ENCODE data around the gene SLC6A13. TPM values are rescaled to one million over a fixed set of nuclear protein-coding genes. Genes with fewer than 3 reads are reported as not detected.

Gene SLC6A13
- total and polyA plus RNA-seq, 3 donors from 2014 or later = 3.5 to 12.5 (median 4.7) TPM

GRCh38 chr12:184811-185575, 77.6 kb downstream of the SLC6A13 start:
- H3K27ac ChIP-seq = no peak overlapping the region
- DNase-seq = no peak
- no peaks in the 10 kb centered on the region for H3K27me3 ChIP-seq
- H3K36me3 ChIP-seq (ENCODE audit: low read depth, missing control alignments) = no peaks in the 10 kb centered on the region
- H3K9me3 ChIP-seq = no peaks in the 10 kb centered on the region
- TF ChIP-seq POLR2A (IDR thresholded peaks at IDR 0.05) = no peak
- no peak for TF ChIP-seq CTCF (IDR thresholded peaks at IDR 0.05)
- intact Hi-C loops (cut with DNase I; ENCODE audit: low total_unique reads) = no loop called here
- WGBS, 2 donors = 74 to 81% methylated on average over 10 to 13 of the region's 13 CpGs
- H3K4me1 ChIP-seq = peaks cover 13% of the 10 kb centered on the region
- no peak overlapping the region for H3K4me3 ChIP-seq

DNA sequence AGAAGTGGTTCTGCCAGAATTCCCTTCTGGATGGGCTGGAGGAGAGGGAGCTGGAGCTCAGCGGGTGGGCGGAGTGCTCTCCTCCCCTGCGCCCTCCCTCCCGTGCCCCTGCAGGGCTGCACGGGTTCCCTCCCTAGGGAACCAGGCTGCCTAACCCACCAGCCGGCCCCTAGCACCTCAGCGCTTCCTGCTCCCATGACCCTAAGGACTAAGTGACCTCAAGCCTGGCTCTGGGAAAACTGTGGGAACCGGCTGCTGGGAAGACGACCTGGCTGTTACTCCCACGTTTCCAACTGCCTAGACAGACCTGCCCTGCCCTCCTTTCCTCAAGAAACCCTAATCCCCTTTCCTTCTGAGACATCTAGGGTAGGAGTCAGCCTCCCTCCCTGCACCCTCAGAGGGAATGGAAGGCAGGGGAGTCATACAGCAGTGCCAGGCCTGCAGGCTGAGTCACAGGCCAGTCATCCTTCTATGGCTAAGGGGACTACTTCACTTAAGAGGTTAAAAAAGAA, 80.2 kb downstream of the SLC6A13 start:
- 48 to 66% methylated on average over 8 to 10 of the region's 10 CpGs for WGBS, 2 donors
- Histone ChIP-seq H3K27me3 (no peaks in the 10 kb centered on the region), H3K4me3 (no peak overlapping the region), H3K36me3 (ENCODE audit: low read depth, missing control alignments) (no peaks in the 10 kb centered on the region), H3K4me1 (peaks cover 29% of the 10 kb centered on the region), H3K9me3 (no peaks in the 10 kb centered on the region), H3K27ac (no peak overlapping the region)
- TF ChIP-seq POLR2A (IDR thresholded peaks at IDR 0.05) = no peak
- no peak for TF ChIP-seq CTCF (IDR thresholded peaks at IDR 0.05)
- no peak for DNase-seq
- intact Hi-C loops (cut with DNase I; ENCODE audit: low total_unique reads) = no loop called here

GRCh38 chr12:181921-182320, 80.7 kb downstream of the SLC6A13 start:
- no peaks in the 10 kb centered on the region for H3K27me3 ChIP-seq
- intact Hi-C loops (cut with DNase I; ENCODE audit: low total_unique reads) = no loop called here
- H3K36me3 ChIP-seq (ENCODE audit: low read depth, missing control alignments) = no peaks in the 10 kb centered on the region
- H3K4me1 ChIP-seq = peaks cover 34% of the 10 kb centered on the region
- WGBS, 2 donors = 83 to 90% methylated on average over 7 to 17 of the region's 17 CpGs
- no peak overlapping the region for H3K27ac ChIP-seq
- no peak for DNase-seq
- H3K9me3 ChIP-seq = no peaks in the 10 kb centered on the region
- TF ChIP-seq POLR2A (IDR thresholded peaks at IDR 0.05) = no peak
- no peak overlapping the region for H3K4me3 ChIP-seq

DNA sequence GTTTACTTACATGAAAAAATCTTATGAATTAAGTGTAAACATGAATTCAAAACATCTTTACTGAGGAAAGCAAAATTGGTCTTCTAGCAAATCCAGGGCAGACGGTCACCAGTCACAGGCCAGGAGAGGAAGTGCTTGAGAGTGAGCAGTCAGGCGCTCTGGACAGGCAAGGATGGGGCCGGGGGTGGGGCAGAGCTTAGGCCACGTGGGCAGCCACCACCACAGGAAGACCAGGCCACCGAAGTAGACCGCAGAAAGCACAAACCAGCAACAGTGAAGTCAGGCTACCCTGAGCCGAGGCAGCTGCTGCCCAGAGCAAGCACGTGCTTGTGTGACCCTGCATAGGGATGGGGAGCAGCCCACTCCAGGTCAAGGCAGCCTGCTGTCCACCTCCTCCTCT, 82.2 kb downstream of the SLC6A13 start:
- Histone ChIP-seq H3K27ac (no peak overlapping the region), H3K4me1 (peaks cover 46% of the 10 kb centered on the region), H3K9me3 (no peaks in the 10 kb centered on the region), H3K4me3 (no peak overlapping the region), H3K36me3 (ENCODE audit: low read depth, missing control alignments) (no peaks in the 10 kb centered on the region), H3K27me3 (no peaks in the 10 kb centered on the region)
- no peak for DNase-seq
- WGBS, 2 donors = 74 to 82% methylated on average over 7 to 8 of the region's 8 CpGs
- TF ChIP-seq POLR2A (IDR thresholded peaks at IDR 0.05) (no peak), CTCF (IDR thresholded peaks at IDR 0.05) (no peak)
- intact Hi-C loops (cut with DNase I; ENCODE audit: low total_unique reads) = no loop called here

GRCh38 chr12:179885-180284, 82.8 kb downstream of the SLC6A13 start:
- 86 to 100% methylated on average over 5 of the region's 5 CpGs for WGBS, 2 donors
- H3K27ac ChIP-seq = no peak overlapping the region
- TF ChIP-seq CTCF (IDR thresholded peaks at IDR 0.05) (no peak), POLR2A (IDR thresholded peaks at IDR 0.05) (no peak)

More at GRCh38 chr12:179885-180284, 82.8 kb downstream of the SLC6A13 start:
- H3K27me3 ChIP-seq = no peaks in the 10 kb centered on the region
- H3K4me3 ChIP-seq = no peak overlapping the region
- H3K9me3 ChIP-seq = no peaks in the 10 kb centered on the region
- no peaks in the 10 kb centered on the region for H3K36me3 ChIP-seq (ENCODE audit: low read depth, missing control alignments)
- DNase-seq = no peak
- intact Hi-C loops (cut with DNase I; ENCODE audit: low total_unique reads) = no loop called here
- peaks cover 52% of the 10 kb centered on the region for H3K4me1 ChIP-seq
